ENCODE measurements around the gene UBE2B.

Gene UBE2B

DNA sequence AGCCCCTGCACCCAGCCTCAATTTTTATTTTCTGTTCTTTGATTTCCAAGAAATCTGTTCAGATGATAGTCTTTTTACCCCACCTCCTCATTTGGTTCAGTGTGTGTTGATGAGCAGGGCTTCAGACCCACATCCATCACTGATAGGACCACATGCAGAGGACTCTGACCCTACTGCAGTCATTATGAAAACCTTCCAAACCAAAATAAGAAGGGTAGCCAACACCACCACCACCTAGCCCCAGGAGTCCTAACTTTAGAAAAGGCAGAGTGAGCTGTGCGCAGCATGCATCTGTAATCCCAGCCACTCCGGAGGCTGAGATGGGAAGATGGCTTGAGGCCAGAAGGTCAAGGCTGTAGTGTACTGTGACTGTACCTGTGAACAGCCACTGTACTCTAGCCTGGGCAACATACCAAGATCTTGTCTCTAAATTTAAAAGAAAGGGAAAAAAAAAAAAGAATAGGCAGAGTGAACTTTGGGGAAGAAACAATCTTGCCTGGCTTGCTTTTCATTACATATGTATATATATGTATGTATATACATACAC is 27.3 kb downstream of the UBE2B start:
- TF ChIP-seq, protein P1, sequence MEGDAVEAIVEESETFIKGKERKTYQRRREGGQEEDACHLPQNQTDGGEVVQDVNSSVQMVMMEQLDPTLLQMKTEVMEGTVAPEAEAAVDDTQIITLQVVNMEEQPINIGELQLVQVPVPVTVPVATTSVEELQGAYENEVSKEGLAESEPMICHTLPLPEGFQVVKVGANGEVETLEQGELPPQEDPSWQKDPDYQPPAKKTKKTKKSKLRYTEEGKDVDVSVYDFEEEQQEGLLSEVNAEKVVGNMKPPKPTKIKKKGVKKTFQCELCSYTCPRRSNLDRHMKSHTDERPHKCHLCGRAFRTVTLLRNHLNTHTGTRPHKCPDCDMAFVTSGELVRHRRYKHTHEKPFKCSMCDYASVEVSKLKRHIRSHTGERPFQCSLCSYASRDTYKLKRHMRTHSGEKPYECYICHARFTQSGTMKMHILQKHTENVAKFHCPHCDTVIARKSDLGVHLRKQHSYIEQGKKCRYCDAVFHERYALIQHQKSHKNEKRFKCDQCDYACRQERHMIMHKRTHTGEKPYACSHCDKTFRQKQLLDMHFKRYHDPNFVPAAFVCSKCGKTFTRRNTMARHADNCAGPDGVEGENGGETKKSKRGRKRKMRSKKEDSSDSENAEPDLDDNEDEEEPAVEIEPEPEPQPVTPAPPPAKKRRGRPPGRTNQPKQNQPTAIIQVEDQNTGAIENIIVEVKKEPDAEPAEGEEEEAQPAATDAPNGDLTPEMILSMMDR (IDR thresholded peaks at IDR 0.05; ENCODE audit: borderline replicate concordance, control extremely low read depth, extremely low read depth, insufficient read depth, missing control alignments), result no peak
- no peak for DNase-seq (ENCODE audit: low spot score)
- in situ Hi-C loops (cut with MboI; ENCODE audit: low sequenced_read_pairs, unreplicated experiment), result no loop called here

DNA sequence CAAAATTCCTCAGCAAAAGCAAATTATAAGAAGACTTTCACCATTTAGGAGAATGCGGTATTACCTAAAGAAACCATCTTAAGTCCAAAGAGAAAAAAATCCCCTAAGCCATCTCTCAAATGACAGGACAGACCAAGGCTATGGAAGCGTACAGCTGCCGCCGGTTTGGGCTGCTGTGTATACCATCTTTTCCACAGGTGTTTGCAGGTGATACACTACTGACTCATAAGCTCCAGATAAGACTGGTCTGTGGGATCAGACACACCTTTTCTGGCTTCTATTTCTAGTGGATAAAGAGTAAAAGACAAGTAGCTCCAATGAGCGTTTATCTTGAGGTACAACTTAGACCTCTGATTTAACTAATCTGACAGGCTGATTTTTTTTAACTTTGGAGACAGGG is 32.6 kb downstream of the UBE2B start:
- TF ChIP-seq, protein P1 (IDR thresholded peaks at IDR 0.05; ENCODE audit: borderline replicate concordance, control extremely low read depth, extremely low read depth, insufficient read depth, missing control alignments), result no peak
- in situ Hi-C loops (cut with MboI; ENCODE audit: low sequenced_read_pairs, unreplicated experiment), result no loop called here
- DNase-seq (ENCODE audit: low spot score), result no peak

DNA sequence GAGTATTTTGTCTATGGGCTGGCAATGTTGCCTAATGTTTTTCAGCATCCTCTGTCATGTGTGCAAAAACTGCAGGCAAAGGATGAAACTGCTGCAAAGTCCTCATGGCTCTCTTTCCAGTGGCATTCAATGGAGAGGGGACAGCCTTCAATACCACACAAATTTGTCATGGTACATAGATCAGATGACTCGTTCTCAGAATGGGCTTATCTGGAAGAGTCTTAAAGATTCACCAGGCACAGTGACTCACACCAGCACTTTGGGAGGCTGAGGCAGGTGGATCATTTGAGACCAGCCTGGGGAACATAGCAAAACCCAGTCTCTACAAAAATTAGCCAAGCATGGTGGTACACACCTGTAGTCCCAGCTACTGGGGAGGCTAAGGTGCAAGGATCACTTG is 35.0 kb downstream of the UBE2B start:
- TF ChIP-seq, protein P1 (IDR thresholded peaks at IDR 0.05; ENCODE audit: borderline replicate concordance, control extremely low read depth, extremely low read depth, insufficient read depth, missing control alignments), result no peak
- DNase-seq (ENCODE audit: low spot score), result no peak
- in situ Hi-C loops (cut with MboI; ENCODE audit: low sequenced_read_pairs, unreplicated experiment), result no loop called here

DNA sequence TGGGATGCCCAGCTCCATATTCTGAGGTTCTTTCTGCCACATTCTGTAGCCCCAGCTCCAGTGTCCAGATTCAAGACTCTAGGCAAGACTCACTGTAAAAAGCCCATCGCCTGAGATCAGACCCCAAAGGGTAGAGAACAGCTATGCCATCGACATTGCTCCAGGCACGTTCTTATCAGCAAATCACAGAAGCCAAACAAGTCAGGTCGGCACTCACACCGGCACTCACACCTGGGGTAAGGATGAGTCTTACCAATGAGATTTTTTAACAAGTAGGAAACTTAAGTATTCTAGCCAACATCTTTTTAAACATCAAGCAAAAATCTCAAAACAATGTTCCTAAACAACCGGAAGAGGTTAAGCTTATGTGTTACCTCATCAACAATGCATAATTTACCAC is 38.0 kb downstream of the UBE2B start:
- no peak for DNase-seq (ENCODE audit: low spot score)
- in situ Hi-C loops (cut with MboI; ENCODE audit: low sequenced_read_pairs, unreplicated experiment), result no loop called here
- TF ChIP-seq, protein P1 (IDR thresholded peaks at IDR 0.05; ENCODE audit: borderline replicate concordance, control extremely low read depth, extremely low read depth, insufficient read depth, missing control alignments), result no peak

DNA sequence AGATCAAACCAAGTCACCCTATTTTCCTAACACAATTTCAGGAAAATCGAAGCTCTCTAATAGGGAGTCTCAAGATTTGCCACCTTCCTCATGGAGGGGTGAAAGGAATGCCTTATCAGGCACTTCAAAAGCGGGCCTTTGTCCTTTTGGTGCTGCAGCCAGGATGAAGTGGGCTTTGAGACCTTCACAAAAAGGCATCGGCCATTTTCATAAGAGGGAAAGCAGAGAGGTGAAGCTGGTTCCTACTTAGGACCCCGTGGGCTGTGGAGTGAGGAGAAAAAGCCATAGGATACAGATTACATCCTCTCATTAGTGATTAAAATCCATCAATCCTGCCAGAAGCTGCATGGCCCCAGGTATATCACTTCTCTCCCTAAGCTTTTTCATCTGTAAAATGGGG is 39.5 kb downstream of the UBE2B start:
- TF ChIP-seq, protein P1 (IDR thresholded peaks at IDR 0.05; ENCODE audit: borderline replicate concordance, control extremely low read depth, extremely low read depth, insufficient read depth, missing control alignments), result no peak
- in situ Hi-C loops (cut with MboI; ENCODE audit: low sequenced_read_pairs, unreplicated experiment), result no loop called here
- no peak for DNase-seq (ENCODE audit: low spot score)

DNA sequence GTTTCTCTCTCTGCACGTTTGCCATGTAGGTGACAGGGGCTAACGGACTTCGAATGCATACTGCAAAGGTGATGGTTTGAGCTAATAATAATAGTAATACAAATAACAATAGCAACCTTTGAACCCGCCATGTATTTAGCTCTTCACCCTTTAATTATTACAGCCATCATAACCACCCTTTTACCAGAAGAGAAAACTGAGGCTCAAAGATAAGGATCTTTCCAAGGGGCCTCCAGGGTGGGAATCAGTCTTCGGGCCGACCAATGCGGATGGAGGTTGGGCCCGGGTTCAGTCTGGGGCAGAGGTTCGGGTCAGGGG is 39.8 kb downstream of the UBE2B start:
- TF ChIP-seq, protein P1 (IDR thresholded peaks at IDR 0.05; ENCODE audit: borderline replicate concordance, control extremely low read depth, extremely low read depth, insufficient read depth, missing control alignments), result no peak
- in situ Hi-C loops (cut with MboI; ENCODE audit: low sequenced_read_pairs, unreplicated experiment), result no loop called here
- no peak for DNase-seq (ENCODE audit: low spot score)
